GM18499 (cell line): ENCODE results near the gene ZCCHC14.

Source experiments
- ATAC-seq: cut with Tn5 transposase; IDR thresholded peaks from one replicate; pipeline ENCODE4 v1.9.1; 2021; ENCODE audit warnings: moderate number of reproducible peaks; ENCODE audit not compliant: insufficient read depth, unreplicated experiment

Gene ZCCHC14

DNA sequence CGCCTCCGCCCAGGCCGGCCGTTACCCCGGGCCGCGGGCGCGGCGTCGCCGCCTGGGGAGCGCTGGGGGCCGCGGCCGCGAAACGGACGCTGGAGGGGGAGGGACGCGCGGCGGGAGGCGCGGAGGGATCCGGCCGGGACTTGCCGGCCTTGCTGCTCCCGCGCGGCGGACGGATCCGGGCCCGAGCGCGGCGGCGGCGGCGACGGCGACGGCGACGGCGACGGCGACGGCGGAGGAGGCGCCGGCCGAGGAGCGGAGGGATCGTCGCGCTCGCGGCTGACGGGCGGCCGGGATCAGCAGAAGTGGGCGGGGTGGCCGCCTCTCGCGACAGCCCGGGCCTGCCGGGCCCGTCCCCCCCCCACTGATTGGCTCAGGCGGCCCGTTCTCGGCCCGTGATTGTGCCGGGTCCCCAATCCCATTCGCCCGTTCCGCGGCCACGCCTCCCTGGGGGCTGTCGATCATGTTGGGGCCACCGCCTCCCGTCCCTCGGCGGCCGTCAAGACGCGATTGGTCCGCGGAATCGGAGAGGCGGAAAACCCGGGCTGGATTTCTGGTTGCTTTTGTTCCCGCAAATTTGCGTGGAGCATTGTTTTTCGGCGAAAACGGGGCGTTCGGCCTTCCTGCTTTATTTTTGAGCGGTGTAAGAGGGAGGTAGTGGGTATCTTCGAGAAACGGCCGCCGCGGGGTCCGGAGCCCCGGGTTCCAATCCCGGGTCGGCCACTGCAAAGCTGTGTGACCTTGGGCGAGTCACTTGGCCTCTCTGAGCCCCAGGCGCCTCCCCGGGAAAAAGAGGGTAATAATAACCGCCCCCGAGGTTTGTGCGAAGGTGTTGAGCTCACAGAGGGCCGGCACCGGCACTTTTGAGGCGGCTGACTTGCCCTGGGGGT lies at the start of gene ZCCHC14:
TSS of gene ZCCHC14 (minus strand) at position 304 of the 887 bp plus-strand sequence. CDS start 786 bp downstream, outside the sequence.
- ATAC-seq, result peak; percentile 49

DNA sequence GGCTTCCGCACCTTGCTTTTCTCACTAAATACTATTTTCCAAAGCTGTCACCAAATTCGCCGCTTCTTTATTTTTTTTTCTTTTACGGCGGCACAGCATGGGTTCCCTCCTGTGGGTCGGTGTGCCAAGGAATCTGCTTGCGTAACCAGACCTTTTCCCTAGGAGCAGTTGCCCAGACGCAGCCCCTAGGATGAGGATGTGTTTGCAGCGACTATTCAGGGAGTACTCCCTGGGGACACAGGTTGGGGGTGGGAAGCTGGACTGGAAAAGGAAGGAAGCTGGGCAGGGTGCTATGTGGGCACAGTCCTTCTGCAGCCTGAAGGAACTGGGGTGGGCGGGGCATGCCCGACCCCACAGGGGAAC lies 49.0 kb upstream of the ZCCHC14 start:
- no peak for ATAC-seq

DNA sequence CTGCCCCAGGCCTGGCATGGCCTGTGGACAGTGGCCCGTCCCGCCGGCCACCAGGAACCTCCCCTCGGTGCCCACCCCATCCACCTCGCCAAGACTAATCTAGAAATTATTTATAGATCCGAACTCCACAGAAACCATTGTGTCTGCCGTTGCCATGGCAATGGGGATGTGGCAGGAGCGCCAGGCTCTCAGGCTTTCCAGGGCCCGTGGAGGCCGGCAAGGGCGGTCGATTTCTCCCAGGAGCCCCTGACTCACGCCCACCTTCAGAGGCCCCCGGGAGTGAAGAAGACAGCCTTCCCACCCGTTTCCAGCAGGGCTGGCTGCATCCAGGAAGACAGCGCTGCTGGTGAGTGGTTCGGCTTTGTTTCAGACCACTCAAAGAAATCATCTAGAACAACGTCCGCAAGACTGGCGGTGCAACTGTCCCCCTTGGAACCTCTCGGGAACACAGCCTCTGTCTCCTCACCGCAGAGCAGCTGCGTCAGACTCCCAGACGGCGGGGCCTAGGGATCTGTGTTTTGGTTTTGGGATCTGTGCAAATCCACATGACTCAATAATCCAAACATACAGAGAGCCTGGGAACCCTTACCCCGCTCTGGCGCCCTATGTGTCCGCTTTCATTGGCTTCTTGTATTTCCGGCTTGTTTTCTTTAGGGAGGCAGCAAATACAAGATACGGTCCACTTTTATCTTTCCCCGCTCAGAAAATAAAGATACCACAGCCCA lies 48.5 kb upstream of the ZCCHC14 start:
- no peak for ATAC-seq

DNA sequence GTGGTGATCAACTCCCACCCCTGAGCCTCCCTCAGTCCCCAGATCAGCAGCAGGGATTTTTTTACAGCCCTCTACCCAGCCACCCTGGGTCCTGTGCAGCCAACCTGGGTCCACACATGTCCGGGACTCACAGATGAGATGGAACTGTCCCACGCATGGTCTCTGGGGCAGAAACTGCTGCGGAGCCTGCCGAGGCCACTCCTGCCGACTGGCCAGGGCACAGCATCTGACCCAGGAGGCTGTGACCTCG lies 48.0 kb upstream of the ZCCHC14 start:
- no peak for ATAC-seq

DNA sequence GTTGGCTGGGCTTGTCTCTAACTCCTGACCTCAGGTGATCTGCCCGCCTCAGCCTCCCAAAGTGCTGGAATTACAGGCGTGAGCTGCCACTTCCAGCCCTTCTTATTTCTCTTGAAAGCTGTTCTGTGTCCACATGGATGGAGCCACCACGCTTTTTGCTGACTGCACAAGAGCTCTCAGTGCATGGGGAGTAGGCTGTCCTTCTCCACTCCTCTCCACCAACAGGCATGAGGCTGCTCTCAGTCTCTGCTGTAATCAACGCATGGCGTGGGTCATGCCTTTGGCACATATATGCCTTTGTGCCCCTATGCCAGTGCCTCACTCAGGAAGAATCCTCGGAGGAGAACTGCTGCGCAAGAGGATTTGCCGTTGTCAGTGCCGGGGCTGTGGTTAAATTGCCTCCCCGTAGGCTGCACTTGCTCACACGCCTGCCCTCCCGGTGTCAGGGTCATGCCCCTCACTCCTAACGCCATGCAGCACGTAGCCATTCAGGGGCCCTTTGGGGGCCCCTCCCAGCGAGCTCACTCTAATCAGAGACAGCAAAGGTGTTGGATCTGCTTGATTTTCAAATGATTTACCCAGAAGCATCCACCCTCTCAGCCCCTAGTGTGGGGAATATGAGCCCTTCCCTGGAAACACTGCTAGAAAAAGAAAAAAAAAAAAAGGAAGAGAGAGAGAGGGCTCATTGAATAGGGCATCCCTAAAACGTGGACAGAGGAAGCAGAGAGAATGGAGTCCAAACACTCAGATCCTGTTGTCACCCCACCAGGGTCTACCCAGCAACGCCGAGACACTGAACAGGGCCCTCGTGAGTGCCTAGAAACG lies 47.5 kb upstream of the ZCCHC14 start:
- no peak for ATAC-seq

DNA sequence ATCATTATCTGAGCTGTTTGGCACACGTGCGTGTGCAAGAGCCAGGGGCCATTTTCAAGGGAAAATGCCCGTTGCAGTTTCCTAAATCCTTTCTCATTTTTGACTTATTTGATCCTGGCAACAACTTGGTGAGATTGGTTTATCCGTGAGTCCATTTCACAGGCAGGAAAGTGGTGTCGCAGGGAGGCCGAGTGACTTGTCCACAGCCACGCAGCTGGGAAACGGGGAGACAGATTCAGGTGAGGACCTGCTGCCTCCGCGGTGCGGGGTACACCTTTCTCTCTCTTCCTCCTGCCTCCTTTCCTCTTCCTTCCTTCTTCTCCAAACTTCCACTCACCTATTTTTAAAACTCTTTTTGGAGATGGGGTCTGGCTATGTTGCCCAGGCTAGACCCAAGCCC lies 46.3 kb upstream of the ZCCHC14 start:
- no peak for ATAC-seq

DNA sequence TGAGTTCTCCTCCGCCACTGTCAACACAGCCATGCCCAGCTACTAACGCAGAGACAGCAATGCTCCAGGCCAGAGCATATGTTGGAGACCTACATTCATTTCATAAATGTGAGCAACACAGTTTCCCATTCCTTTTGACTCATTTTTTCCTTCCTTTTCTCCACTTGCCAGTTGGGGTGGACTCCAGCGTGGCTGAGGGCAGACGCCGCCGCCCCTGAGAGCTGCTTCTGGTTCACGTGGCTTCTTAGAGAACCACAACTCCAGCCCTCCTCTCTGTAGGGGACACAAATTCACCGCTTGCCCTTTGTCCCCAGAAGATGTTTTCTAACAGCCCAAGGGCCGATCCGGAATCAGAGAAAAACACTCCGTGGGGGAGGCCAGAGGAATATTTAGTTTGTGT lies 45.8 kb upstream of the ZCCHC14 start:
- ATAC-seq, result no peak

DNA sequence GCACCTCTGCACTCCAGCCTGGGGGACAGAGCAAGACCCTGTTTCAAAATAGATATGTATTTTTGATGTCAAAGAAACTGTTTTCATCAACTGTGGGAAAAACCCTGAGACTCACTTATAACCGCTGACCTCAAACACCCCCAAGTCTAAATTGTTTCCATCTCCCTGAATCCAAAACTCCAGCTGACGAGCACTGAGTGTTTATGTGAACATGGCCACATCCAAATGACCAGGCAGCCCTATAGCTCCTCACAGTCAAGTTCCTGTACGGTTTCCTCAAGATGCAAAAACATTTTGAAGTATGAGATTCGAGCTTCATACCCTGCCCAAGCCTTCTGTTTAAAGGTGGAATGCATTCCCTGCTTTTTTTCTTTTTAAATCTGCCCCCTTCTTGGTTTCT lies 45.3 kb upstream of the ZCCHC14 start:
- ATAC-seq, result no peak

DNA sequence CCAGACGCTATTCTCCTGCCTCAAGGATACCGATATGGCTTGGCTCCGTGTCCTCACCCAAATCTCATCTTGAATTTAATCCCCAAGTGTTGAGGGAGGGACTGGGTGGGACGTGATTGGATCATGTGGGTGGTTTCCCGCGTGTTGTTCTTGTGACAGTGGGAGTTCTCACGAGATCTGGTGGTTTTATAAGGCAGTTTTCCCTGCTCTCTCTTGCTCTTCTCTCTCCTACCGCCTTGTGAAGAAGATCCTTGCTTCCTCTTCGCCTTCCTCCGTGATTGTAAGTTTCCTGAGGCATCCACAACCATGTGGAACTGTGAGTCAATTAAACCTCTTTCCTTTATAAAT lies 43.9 kb upstream of the ZCCHC14 start:
- no peak for ATAC-seq

DNA sequence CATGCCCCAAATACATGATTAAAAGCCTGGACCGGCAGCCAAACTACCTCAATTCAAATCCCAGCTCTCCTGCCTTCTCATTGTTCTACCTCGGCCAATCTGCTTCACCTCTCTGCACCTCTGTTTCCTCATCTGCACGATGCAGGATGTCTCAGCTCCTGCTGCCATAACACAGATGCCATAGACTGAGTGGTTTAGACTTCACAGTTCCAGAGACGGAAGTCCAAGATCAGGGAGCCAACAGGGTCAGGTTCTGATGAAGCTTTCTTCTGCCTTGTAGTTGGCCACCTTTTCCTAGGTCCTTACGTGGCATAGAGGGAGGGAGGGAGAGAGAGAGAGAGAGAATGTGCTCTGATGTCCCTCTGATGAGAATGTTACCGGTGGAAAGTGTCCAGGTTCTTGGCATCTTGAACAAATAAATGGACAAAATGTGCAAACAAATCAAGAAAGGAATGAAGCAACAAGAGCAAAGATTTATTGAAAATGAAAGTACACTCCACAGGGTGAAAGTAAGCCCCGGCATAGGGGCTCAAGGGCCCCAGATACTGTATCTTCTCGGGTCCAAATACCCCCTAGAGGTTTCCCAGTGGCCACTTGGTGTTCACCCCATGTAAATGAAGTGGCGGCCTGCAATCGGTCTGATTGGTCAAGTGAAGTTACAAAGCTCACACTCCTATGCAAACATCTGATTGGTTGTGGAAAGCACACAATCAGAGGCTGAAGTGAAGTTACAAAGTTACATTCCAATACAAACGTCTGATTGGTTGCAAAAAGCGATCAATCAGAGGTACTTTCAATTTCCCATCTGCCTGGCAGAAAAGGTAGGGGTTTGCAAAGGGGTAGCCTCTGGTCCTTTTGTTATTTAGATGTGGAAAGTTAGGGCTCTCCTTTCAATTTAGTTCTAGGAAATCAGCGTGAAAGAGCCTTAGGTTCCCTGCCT lies 43.3 kb upstream of the ZCCHC14 start:
- ATAC-seq, result no peak

DNA sequence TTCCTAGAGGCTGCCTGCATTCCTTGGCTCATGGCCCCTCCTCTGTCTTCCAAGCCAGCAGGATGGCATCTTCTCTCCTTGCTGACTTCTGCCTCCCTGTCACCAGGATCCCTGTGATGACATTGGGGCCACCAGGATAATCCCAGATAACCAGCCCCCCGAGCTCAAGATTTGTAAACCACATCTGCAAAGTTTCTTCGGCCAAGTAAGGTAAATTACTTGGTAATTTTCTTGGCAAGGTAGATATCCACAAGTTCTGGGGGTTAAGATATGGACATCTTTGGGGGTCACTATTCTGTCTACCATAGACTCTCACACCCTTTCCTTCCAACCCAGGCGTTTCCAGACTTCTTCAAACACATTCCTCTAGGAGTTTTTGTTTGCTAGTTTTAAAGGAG lies 42.6 kb upstream of the ZCCHC14 start:
- ATAC-seq, result no peak

DNA sequence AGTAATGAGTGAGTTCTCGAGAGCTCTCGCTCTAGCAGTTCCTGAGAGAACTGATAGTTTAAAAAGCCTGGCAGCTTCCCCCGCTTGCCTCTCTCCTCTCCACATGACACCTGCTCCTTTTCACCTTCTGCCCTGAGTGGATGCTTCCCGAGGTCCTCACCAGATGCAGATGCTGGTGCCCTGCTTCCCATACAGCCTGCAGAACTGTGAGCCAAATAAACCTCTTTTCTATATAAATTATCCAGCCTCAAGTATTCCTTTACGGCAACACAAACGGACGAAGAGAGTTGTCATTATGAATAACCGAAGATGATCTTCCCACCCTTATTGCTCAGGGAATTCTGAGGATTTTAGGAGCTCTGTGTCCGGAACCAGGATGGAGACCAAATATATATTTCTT lies 41.9 kb upstream of the ZCCHC14 start:
- ATAC-seq, result no peak

DNA sequence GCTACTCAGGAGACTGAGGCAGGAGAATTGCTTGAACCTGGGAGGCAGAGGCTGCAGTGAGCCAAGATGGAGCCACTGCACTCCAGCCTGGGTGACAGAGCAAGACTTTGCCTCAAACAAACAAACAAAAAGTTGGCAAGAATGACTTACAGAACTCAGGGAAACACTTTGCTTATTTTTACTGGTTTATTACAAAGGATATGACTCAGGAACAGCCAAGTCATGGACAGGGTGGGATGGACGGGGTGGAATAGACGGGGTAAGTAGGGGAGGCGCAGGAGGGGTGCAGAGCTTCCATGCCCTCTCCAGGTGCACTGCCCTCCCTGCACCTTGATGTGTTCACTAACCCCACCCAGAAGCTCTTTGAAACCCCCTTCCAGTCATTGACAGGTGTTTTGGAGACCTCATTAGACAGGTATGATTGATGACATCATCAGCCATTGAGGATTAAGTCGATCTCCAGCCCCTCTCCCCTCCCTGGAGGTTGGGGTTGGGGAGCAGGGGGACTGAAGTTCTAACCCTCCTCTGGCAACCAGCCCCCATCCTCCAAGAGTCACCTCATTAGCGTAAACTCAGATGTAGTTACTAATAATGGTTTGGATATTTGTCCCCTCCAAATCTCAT lies 41.3 kb upstream of the ZCCHC14 start:
- no peak for ATAC-seq

DNA sequence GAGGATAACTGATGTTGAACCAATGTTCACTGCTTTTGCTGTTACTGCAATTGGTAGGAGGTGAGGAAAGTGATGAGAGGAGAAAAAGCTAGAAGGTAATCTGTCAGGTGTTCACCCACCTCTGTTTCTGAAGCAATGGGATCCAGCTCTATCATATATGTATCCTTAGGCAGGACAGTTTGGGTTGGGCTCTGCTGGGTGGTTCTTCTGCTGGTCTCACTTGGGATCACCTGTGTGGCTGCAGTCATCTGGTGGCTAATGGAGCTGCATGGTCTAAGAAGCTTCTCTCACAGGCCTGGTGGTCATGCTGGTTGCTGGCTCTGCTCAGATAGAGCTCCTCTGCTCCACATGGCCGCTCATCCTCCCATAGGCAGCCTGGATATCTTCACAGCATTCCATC lies 40.2 kb upstream of the ZCCHC14 start:
- ATAC-seq, result no peak

DNA sequence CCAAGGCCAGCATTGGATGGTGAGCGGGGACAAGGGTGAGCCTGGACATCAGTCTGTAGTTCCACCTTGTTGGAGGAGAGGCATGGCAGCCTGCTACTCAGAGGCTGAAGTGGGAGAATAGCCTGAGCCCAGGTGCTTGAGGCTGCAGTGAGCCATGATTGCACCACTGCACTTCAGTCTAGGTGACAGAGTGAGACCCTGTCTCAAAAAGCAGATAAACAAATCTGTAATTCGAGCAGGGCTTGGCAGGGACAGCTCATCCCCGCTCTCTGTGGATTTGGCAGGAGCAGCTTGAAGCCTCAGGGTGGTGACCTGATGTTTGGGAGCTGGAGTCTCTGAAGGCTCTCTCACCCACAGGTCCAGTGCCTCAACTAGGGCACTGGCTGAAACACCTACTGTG lies 38.6 kb upstream of the ZCCHC14 start:
- no peak for ATAC-seq

DNA sequence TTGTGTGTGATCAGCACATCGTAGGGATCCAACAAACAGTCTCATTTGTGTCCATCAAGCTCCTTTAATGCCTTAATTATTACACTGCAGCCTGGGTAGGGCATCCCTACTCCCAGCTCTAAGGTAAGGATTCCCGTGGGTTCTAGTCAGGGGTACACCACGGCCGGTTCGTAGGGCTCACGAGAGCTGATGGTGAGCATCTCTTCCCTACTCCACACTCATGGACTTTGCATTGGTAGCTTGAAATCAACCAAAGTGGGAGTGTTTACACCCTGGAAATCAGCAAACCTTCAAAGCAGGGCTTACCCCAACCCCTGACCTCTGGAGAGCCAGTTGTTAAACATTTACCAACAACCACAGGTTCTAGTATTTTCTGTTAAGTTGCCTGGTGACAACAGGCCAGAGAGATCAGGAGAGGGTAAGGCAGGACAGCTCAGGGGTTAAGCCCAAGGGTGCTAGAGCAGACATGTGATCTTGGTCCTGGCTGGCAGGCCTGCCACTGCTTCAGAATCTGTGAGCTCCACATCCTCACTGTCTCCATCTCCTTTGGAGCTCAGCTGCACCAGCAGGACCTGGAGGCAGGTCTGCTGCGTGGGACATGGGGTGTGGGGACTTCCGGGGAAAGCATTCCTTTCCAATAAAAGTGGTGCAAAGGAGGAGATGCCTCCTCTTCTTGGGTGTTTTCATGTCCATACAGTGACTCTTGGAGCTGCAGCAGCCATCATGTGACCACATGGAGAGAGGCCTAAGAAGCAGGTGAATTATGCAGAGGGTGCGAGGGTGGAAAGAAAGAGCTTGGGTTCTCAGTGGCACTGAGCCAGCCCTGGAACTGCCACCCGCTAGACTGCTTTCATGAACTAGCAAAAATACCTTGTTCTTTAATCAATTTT lies 36.1 kb upstream of the ZCCHC14 start:
- no peak for ATAC-seq

DNA sequence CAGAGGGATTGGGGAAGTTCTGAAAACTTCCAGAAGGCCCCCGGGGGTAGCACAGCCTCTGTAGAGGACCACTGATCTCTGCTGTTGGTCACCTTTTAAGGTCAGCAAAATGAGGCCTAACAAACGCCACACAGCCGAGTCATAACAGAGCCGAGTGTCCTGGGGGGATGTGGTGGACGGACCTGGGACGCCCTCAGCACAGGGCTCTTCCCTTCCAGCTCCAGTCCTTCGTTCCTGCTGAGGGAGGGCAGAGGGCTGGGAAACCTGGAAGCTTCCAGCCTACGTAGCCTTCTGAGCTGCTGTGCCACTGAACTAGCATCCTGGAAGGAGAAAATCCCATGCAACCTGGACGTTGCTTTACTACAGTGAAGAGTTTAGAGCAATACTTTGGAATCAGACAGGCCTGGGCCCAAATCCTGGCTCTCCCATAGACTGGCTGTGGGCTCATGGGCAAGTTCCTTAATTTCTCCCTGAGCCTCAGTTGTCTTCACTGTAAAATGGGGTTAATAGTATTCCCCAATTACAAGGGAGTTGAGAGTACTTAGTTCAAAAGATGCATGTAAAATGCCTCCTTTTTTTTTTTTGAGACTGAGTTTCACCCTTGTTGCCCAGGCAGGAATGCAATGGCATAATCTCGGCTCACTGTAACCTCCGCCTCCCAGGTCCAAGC lies 34.4 kb upstream of the ZCCHC14 start:
- ATAC-seq, result no peak

DNA sequence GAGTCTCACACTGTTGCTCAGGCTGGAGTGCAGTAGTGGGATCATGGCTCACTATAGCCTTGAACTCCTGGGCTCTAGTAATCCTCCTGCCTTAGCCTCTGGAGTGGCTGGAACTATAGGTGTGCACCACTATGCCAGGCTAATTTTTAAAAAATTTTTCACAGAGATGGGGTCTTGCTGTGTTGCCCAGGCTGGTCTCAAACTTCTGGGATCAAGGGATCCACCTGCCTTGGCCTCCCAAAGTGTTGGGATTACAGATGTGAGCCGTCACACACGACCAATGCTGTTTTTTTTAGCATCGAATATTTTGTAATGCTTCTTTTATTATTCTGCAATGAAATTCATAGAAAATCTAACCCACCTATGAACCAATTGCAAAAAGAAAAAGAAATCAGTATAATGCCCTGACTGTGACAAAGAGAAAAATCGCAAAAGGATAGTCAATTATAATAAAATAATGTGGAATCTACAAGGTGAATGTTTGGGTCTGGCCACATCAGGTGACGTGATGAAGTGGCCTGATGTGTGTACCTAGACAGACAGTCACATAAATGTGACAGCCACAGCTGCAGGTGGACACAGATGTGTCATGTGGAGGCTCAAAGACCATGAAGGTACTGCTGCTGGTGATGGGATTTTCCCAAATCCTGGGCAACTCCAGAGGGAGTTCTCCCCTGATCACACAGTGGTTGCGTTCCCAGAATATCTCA lies 33.6 kb upstream of the ZCCHC14 start:
- ATAC-seq, result no peak
